BJ (cell line): Measurements from ENCODE around the gene TTC39A. TPM values are rescaled to one million over a fixed set of nuclear protein-coding genes. Genes with fewer than 3 reads are reported as not detected.

Source experiments
- CTCF ChIA-PET: fragments of 350-600 bp; formaldehyde crosslinking; extraction: SDS; loops from one replicate; lab custom pipeline; 2021; ENCODE audit warnings: antibody characterized with exemption, inconsistent platforms; lab: Yijun Ruan, JAX
- POLR2A ChIA-PET: fragments of 300-600 bp; sonication (Branson Sonifier 250); formaldehyde crosslinking; extraction: SDS; loops from one replicate; lab custom pipeline; 2021; ENCODE audit warnings: antibody characterized with exemption; lab: Charles Lee
- DNase-seq: peaks from one replicate; pipeline ENCODE4 v3.0.0-alpha.2; 2011; ENCODE audit warnings: low read depth
- H3K27me3 ChIP-seq: 2 replicates; pipeline ENCODE4 v1.6.0; 2011; ENCODE audit warnings: low read length; ENCODE audit not compliant: control insufficient read depth, insufficient read depth
- H3K36me3 ChIP-seq: 2 replicates; pipeline ENCODE4 v1.5.1; 2011; ENCODE audit warnings: low read length; ENCODE audit not compliant: control insufficient read depth, insufficient read depth
- H3K4me3 ChIP-seq: 2 replicates; pipeline ENCODE4 v1.5.1; 2011; ENCODE audit warnings: low read depth, mild to moderate bottlenecking, control low read depth, low read length
- CTCF ChIP-seq: IDR thresholded peaks from 2 replicates; pipeline ENCODE4 v1.5.1; 2011; ENCODE audit warnings: low read depth, mild to moderate bottlenecking, control low read depth, inconsistent platforms, low read length, moderate library complexity; ENCODE audit not compliant: insufficient read depth
- polyA plus RNA-seq: library from polyadenylated mRNA; depleted of rRNA; stranded (reverse); fragments of >200 nt; gene quantifications from 2 replicates; pipeline ENCODE4 v1.2.3, GENCODE V29; 2011

TTC39A gene
- polyA plus RNA-seq, 1 experiment = 0.43 TPM

GRCh38 chr1:51295926-51296325, 34.4 kb downstream of the TTC39A start:
- CTCF ChIA-PET = interaction anchor here (0.7 to 4.5 kb wide), 32 partner anchors 8 to 521 kb away, joined by 3 to 41 read pairs (median 6); partner anchors contain the start of gene RNF11
- DNase-seq = no peak
- POLR2A ChIA-PET = no interaction called here
- Histone ChIP-seq H3K27me3 (no peaks in the 10 kb centered on the region; the same call in 1 of the 2 replicates), H3K4me3 (no peak overlapping the region), H3K36me3 (no peaks in the 10 kb centered on the region)
- TF ChIP-seq CTCF = no peak

GRCh38 chr1:51294566-51295184, 35.7 kb downstream of the TTC39A start:
- ChIA-PET POLR2A (no interaction called here), CTCF (interaction anchor here (1.1 to 4.5 kb wide), 4 partner anchors 12 to 105 kb away, joined by 3 to 41 read pairs (median 15); no protein-coding TSS in a partner anchor)
- Histone ChIP-seq H3K27me3 (no peaks in the 10 kb centered on the region), H3K36me3 (no peaks in the 10 kb centered on the region), H3K4me3 (no peak overlapping the region)
- TF ChIP-seq CTCF = no peak
- no peak for DNase-seq

- ChIA-PET CTCF (interaction anchor here (1.1 to 4.5 kb wide), 3 partner anchors 12 to 101 kb away, joined by 3 to 41 read pairs (median 5); no protein-coding TSS in a partner anchor), POLR2A (no interaction called here)
- no peak for DNase-seq
- no peaks in the 10 kb centered on the region for H3K36me3 ChIP-seq
- no peak overlapping the region for H3K4me3 ChIP-seq
- TF ChIP-seq CTCF = no peak
- H3K27me3 ChIP-seq = no peaks in the 10 kb centered on the region
Measured at GRCh38 chr1:51293898-51294515, 36.4 kb downstream of the TTC39A start.

GRCh38 chr1:51290489-51290847, 39.9 kb downstream of the TTC39A start:
- Histone ChIP-seq H3K36me3 (peaks cover 1% of the 10 kb centered on the region; the same call in 1 of the 2 replicates), H3K27me3 (no peaks in the 10 kb centered on the region), H3K4me3 (no peak overlapping the region)
- ChIA-PET CTCF (interaction anchor here (0.6 to 1.1 kb wide), 2 partner anchors 14 to 319 kb away, joined by 3 read pairs; no protein-coding TSS in a partner anchor), POLR2A (no interaction called here)
- TF ChIP-seq CTCF = no peak
- DNase-seq = no peak
